Panc1 (cell line): Measurements from ENCODE around the gene AHI1. TPM values are rescaled to one million over a fixed set of nuclear protein-coding genes. Genes with fewer than 3 reads are reported as not detected.

Source experiments
- ATAC-seq: fragments of 200-7000 bp; cut with Tn5 transposase; 2 replicates; pipeline ENCODE4 v1.9.1; 2020; ENCODE audit warnings: mild to moderate bottlenecking, moderate library complexity
- BruUV-seq: library from RNA; stranded (reverse); fragments of 400-500 nt; replicated peaks from 2 replicates; lab custom pipeline; 2021; lab: Mats Ljungman, UMichigan
- CTCF ChIA-PET: fragments of 300-600 bp; sonication (Branson Sonifier 250); formaldehyde crosslinking; loops from one replicate; lab custom pipeline; 2022; ENCODE audit warnings: antibody characterized with exemption; lab: Charles Lee
- POLR2A ChIA-PET: fragments of 300-600 bp; sonication (Branson Sonifier 250); formaldehyde crosslinking; loops from one replicate; lab custom pipeline; 2022; ENCODE audit warnings: antibody characterized with exemption; lab: Charles Lee
- DNase-seq: peaks from one replicate; pipeline ENCODE4 v3.0.0-alpha.2; 2010; ENCODE audit warnings: low read depth, low spot score
- H3K27ac ChIP-seq: 2 replicates; pipeline ENCODE4 v1.5.1; 2011; ENCODE audit warnings: mild to moderate bottlenecking, low read length, inconsistent platforms
- H3K27me3 ChIP-seq: fragments of 200-500 bp; sonication (Bioruptor generic); 2 replicates; pipeline ENCODE4 v1.6.0; 2014; ENCODE audit warnings: low read length, inconsistent platforms; ENCODE audit not compliant: control insufficient read depth, insufficient read depth
- H3K36me3 ChIP-seq: fragments of 200-500 bp; sonication (Bioruptor generic); 2 replicates; pipeline ENCODE4 v1.5.1; 2014; ENCODE audit warnings: inconsistent platforms, mild to moderate bottlenecking, low read length, moderate library complexity; ENCODE audit not compliant: control insufficient read depth, insufficient read depth
- H3K4me1 ChIP-seq: 2 replicates; pipeline ENCODE4 v1.5.1; 2011; ENCODE audit warnings: inconsistent platforms, mild to moderate bottlenecking, low read length, moderate library complexity; ENCODE audit not compliant: control insufficient read depth, insufficient read depth
- H3K4me3 ChIP-seq, 2 experiments: 2 replicates each; pipeline ENCODE4 v1.5.1; 2011 to 2012; ENCODE audit warnings: low read depth in 2 of 2, low read length in 2 of 2, mild to moderate bottlenecking in 2 of 2, inconsistent platforms in 1 of 2, moderate library complexity in 1 of 2
- H3K9me3 ChIP-seq: fragments of 200-500 bp; sonication (Bioruptor generic); 2 replicates; pipeline ENCODE4 v1.5.1; 2014; ENCODE audit warnings: low read depth, mild to moderate bottlenecking, inconsistent platforms, low read length, moderate library complexity; ENCODE audit not compliant: control insufficient read depth, insufficient read depth
- CTCF ChIP-seq: fragments of 450-650 bp; IDR thresholded peaks from 2 replicates; pipeline ENCODE4 v1.5.1; 2017; ENCODE audit warnings: mild to moderate bottlenecking
- POLR2AphosphoS5 ChIP-seq: IDR thresholded peaks from 2 replicates; pipeline ENCODE4 v1.6.1; 2012; ENCODE audit warnings: mild to moderate bottlenecking, low read depth, low read length, moderate library complexity
- SIN3A ChIP-seq: IDR thresholded peaks from 2 replicates; pipeline ENCODE4 v1.6.1; 2012; ENCODE audit warnings: low read depth, mild to moderate bottlenecking, low read length, moderate library complexity, borderline replicate concordance; ENCODE audit not compliant: insufficient read depth
- TCF7L2 ChIP-seq: IDR thresholded peaks from 2 replicates; pipeline ENCODE4 v1.6.1; 2011; ENCODE audit warnings: mild to moderate bottlenecking, low read depth, low read length, inconsistent platforms
- in situ Hi-C: cut with HindIII; loops from 2 replicates; pipeline ENCODE4 v1.10.0; 2016; ENCODE audit warnings: low sequenced_read_pairs, low pct_unique_long_range_greater_than_20kb
- intact Hi-C: fragments of 100-400 bp; cut with micrococcal nuclease; formaldehyde crosslinking; loops from one replicate; pipeline ENCODE4 v1.10.0; 2022; ENCODE audit not compliant: unreplicated experiment
- total RNA-seq: library from RNA; stranded (reverse); gene quantifications from one replicate; pipeline ENCODE4 v1.2.1, GENCODE V29; 2021; ENCODE audit not compliant: unreplicated experiment
- TF ChIP-seq, protein P1 (sequence below), 2 experiments: IDR thresholded peaks; 2 replicates each; pipeline ENCODE4 v1.6.1; 2011 to 2012; ENCODE audit warnings: low read depth in 2 of 2, control low read depth in 1 of 2, low read length in 1 of 2, mild to moderate bottlenecking in 1 of 2, moderate library complexity in 1 of 2; ENCODE audit not compliant: insufficient read depth in 1 of 2

AHI1 gene
- total RNA-seq, 1 experiment from 2014 or later: 22.3 TPM

DNA sequence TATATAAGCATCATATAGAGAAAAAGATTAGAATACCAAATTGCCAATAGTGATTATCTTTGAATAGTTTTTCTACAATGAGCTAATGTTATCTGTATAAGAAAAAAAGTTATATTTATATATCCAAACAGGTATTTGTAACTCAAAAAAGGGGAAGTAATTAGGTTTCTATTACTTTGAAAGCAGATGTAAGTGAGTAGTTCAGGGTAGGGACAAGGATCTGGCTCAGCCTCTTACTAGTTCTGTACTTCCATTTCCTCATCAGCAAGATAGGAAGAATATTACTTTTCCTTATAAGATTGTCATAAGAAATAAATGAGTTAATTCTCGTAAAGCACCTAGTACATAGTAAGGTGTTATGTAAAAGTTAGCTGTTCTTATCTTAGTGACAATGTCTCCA lies 32.2 kb downstream of the AHI1 start:
- H3K4me1 ChIP-seq: no peaks in the 10 kb centered on the region
- H3K27ac ChIP-seq: no peak overlapping the region
- peaks cover 11% of the 10 kb centered on the region for H3K36me3 ChIP-seq
- no peak for TF ChIP-seq POLR2AphosphoS5
- TF ChIP-seq SIN3A: no peak
- TF ChIP-seq TCF7L2: no peak
- TF ChIP-seq, protein P1, sequence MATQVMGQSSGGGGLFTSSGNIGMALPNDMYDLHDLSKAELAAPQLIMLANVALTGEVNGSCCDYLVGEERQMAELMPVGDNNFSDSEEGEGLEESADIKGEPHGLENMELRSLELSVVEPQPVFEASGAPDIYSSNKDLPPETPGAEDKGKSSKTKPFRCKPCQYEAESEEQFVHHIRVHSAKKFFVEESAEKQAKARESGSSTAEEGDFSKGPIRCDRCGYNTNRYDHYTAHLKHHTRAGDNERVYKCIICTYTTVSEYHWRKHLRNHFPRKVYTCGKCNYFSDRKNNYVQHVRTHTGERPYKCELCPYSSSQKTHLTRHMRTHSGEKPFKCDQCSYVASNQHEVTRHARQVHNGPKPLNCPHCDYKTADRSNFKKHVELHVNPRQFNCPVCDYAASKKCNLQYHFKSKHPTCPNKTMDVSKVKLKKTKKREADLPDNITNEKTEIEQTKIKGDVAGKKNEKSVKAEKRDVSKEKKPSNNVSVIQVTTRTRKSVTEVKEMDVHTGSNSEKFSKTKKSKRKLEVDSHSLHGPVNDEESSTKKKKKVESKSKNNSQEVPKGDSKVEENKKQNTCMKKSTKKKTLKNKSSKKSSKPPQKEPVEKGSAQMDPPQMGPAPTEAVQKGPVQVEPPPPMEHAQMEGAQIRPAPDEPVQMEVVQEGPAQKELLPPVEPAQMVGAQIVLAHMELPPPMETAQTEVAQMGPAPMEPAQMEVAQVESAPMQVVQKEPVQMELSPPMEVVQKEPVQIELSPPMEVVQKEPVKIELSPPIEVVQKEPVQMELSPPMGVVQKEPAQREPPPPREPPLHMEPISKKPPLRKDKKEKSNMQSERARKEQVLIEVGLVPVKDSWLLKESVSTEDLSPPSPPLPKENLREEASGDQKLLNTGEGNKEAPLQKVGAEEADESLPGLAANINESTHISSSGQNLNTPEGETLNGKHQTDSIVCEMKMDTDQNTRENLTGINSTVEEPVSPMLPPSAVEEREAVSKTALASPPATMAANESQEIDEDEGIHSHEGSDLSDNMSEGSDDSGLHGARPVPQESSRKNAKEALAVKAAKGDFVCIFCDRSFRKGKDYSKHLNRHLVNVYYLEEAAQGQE (IDR thresholded peaks at IDR 0.05; ENCODE audit: insufficient read depth in 1 of 2, low read depth in 2 of 2, low read length in 1 of 2): no peak
- no peak for TF ChIP-seq CTCF
- no peak for ATAC-seq
- no peak overlapping the region for H3K4me3 ChIP-seq
- H3K9me3 ChIP-seq: no peaks in the 10 kb centered on the region
- in situ Hi-C loops (no loop called here), intact Hi-C loops (no loop called here)
- no TSS peak for BruUV-seq
- POLR2A ChIA-PET: no interaction called here
- CTCF ChIA-PET: no interaction called here
- H3K27me3 ChIP-seq: no peaks in the 10 kb centered on the region
- no peak for DNase-seq

GRCh38 chr6:135464634-135465033 lies 32.9 kb downstream of the AHI1 start:
- no peak for ATAC-seq
- in situ Hi-C loops: no loop called here
- intact Hi-C loops: no loop called here
- no peak overlapping the region for H3K4me3 ChIP-seq
- ChIA-PET POLR2A (no interaction called here), CTCF (no interaction called here)
- BruUV-seq: no TSS peak
- no peak for DNase-seq
- no peaks in the 10 kb centered on the region for H3K27me3 ChIP-seq
- H3K9me3 ChIP-seq: no peaks in the 10 kb centered on the region
- H3K4me1 ChIP-seq: no peaks in the 10 kb centered on the region
- TF ChIP-seq SIN3A: no peak
- TF ChIP-seq, protein P1 (IDR thresholded peaks at IDR 0.05; ENCODE audit: insufficient read depth in 1 of 2, low read depth in 2 of 2, low read length in 1 of 2): no peak
- TF ChIP-seq CTCF: no peak
- no peak for TF ChIP-seq TCF7L2
- TF ChIP-seq POLR2AphosphoS5: no peak
- peaks cover 11% of the 10 kb centered on the region for H3K36me3 ChIP-seq
- no peak overlapping the region for H3K27ac ChIP-seq
